GM19023 (cell line): ENCODE data around the gene CCDC32.
"Not testable (repeated sequence)": the region's sequence is repeated elsewhere in the genome, so short reads cannot be mapped to it uniquely, and the experiment has no call there.

Source experiments
- ATAC-seq: cut with Tn5 transposase; IDR thresholded peaks from one replicate; pipeline ENCODE4 v1.9.1; 2021; ENCODE audit warnings: mild to moderate bottlenecking, moderate library complexity; ENCODE audit not compliant: unreplicated experiment

CCDC32 gene, protein sequence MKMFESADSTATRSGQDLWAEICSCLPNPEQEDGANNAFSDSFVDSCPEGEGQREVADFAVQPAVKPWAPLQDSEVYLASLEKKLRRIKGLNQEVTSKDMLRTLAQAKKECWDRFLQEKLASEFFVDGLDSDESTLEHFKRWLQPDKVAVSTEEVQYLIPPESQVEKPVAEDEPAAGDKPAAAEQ

DNA sequence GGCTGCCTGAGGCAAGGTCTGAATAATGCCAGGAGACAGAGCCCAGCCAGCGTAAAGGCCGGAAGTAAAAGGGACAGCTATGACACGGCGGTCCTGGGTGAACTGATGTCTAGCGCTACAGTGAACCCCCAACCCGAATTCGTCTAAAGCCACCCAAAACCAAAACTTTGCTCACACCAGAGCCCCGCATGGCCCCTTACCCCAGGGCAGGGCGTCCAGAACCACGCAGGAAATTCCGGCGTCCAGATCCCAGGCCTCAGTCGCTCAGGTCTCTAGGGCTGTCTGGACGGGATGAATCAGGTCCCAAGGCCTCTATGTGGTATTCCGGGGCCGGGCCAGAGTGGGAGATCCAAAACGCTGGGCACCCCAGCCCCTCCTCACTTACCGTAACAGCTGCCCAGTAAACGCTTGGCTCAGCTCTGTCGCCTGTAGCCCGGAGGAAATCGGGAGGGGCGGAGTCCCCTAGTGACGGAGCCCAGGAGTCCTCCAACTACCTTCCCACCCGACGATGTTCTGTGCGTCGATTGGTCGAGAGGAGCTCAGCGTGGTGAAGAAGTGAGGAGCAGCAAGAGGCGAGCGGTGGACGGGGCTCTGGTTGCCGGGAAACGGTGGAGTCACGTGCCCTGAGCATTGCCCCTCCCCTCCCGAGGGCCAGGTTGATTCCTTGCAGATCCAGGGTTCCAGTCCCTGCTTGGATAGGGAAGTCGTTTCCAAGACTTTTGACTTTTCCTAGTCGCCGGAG lies at the start of gene CCDC32:
Gene CCDC32, minus strand, starts transcription at position 452 of the 742 bp plus-strand sequence. CDS start 2,027 bp downstream, outside the sequence.
- peak; percentile 98 for ATAC-seq

DNA sequence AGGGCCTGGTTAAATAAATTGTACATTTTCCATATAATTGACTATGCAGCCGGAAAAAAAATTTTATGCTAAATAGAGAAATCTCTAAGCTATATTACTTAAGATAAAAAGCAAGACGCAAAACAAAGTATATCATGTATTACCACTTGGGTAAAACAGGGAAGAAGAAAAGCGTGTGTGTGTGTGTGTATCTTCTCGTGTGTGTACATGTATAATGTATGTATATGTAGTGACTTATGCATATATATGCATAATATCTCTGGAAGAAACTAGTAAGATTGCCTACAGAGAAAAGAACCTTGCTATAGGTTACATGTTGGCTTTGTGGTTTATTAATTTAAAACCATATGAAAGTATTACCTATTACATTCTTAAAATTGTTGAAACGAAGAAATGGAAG lies 48.2 kb upstream of the CCDC32 start:
- ATAC-seq = no peak

DNA sequence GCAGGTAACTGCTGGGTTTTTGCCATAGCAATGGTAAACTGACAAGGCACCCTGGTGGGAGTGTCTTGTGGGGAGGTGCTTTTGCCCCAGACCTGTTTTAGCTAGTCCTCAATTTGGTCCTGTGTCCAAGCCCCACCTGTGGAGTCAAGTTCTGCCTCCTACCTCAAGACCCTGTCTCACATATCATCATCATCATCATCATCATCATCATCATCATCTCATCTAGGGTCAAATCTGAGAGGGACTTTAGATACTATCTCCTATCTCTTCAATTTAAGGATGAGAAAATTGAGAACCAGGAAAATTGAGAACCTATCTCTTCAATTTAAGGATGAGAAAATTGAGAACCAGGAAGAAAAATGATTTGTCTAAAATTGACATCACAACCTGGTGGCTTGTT lies 39.1 kb upstream of the CCDC32 start:
- ATAC-seq = no peak

DNA sequence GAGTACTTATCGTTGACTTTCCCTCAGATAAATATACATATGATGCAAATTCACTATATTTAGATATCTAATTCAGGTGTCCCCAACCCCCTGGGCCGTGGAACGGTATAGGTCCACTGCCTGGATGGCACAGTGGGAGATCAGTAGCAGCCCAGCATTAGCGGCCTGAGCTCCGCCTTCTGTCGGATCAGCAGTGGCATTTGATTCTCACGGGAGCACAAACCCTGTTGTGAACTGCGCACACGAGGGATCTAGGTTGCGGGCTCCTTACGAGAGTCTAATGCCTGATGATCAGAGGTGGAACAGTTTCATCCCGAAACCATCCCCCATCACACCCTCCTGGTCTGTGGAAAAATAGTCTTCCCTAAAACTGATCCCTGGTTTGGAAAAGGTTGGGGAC lies 36.1 kb upstream of the CCDC32 start:
- ATAC-seq = no peak

DNA sequence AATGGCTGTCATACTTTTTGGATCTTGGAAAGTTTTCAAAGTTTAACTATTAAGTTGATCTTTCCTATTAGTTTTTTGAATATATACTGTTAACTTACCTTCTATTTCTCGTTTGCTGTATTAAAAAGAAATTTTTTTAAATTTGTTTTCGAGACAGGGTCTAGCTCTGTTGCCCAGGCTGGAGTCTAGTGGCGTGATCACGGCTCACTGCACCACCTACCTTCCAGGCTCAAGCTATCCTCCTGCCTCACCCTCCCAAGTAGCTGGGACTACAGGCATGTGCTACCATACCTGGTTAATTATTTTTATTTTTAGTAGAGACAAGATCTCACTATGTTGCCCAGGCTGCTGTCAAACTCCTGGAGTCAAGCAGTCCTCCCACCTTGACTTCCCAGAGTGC lies 33.8 kb upstream of the CCDC32 start:
- no peak for ATAC-seq

DNA sequence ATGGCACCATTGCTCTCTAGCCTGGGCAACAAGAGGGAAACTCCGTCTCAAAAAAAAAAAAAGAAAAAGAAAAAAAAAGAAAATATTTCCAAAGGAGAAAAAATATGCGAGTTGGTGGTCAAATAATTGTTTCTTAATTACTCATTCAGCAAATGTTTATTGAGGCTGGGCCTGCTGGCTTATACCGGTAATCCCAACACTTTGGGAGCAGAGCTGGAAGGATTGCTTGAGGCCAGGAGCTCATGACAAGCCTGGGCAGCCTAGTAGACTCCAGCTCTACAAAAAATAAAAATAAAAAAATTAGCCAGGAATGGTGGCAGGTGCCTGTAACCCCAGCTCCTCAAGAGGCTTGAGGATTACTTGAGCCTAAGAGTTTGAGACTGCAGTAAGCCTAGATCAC lies 33.3 kb upstream of the CCDC32 start:
- ATAC-seq = no peak

DNA sequence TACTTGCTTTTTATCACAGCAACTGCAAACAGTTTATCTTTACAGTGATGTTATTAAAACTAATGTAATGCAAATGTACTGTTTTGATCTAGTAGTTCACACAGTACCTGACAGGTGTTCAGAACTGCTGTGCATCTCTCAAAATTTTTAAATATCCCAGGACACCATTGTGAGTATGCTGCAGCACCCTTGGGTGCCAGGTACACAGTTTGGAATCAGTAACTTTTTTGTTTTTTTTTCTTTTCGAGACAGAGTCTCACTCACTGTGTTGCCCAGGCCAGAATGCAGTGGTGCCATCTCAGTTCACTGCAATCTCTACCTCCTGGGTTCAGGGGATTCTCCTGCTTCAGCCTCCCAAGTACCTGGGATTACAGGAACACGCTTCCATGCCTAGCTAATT lies 32.2 kb upstream of the CCDC32 start:
- no peak for ATAC-seq

DNA sequence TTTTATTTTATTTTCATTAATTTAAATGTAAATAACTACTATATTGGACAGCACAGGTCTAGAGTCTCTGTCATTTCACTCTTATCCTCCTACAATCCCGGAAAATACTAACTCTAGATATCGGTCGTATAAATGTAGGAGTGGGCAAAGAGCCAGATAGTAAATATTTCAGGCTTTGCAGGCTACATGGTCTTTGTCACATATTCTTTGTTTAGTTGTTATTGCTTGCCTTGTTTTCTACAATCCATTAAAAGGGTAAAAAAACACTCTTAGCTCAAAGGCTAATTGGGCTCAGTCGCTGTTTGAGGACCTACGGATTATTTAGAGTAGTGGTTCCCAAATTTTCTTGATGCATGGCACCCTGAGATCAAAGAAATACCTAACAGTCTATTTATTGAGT lies 30.9 kb upstream of the CCDC32 start:
- ATAC-seq = no peak

DNA sequence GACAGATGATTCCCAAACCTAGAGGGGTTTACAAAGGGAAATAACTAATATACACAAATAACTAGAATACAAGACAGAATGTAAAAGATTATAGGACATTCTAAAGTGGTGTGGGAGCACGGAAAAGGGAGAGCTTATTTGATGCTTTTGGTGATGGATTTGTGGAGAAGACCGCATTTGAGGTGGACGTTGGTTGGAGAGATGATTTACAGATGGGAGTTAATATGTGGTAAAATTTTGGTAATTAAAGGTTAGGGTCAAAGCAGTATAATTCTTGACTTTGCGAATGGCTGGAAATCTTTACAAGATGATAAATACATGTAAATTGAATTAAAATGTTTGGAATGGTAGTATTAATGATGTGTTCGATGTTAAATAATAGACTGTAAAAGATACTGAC lies 30.4 kb upstream of the CCDC32 start:
- no peak for ATAC-seq

DNA sequence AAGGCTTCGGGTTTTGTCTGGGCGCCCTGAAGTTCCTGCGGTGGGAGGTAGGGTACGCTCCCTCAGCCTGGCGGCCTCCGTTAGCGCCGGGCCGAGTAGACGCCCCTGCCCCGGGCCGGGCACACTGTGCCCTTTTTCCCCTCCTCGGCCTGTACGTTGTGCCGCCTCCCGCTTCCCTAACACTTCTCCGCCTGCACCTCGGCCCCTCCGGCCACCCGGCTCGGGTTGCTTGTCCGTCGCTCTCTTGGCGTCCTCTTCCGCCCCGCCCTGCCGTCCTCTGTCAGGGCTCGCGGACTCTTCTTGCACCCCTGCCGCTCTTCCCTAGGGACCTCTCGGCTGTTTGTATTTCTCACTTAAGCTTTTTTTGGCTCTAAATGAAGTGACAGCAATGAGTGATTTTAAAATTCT lies 29.6 kb upstream of the CCDC32 start:
- peak; percentile 56 for ATAC-seq

DNA sequence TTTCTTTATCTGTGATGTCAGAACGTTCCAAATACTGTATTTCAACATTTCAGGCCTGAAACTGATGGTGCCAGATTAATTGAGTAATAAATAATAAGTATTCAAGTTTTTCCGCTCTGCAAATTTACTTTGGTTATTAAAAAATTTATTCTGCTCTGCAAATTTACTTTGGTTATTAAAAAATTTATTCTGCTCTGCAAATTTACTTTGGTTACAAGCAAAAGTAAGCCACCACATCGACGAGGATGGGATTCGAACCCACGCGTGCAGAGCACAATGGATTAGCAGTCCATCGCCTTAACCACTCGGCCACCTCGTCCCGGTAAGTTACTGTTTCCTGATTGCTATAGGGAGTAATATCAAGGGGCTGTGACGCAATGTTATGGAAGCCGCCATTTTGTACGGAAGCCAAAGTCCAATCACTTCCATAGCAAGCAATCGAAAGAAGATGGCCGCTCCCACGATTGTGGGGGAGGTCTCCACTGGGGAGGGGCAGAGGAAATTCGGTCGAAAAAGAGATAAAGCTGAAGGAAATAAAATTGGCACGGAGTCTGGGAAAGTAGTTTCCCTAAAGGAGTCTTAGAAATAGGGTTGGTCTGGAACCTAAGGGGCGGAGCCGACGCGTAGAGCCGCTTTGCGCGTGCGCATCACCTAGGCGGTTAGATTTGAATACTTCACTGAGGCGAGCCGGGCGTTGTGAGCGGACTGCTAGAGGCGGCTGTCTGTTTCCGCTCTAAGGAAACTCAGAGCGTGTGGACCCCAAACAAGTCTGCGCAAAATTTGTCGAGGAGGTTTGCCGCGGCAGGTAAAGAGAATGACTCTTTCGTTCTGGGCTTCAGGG lies 29.0 kb upstream of the CCDC32 start, which contains the start of gene KNL1:
Gene KNL1, plus strand, starts transcription at position 662 of the 841 bp plus-strand sequence. CDS start 8,683 bp downstream, outside the sequence.
- peak; percentile 77 for ATAC-seq

DNA sequence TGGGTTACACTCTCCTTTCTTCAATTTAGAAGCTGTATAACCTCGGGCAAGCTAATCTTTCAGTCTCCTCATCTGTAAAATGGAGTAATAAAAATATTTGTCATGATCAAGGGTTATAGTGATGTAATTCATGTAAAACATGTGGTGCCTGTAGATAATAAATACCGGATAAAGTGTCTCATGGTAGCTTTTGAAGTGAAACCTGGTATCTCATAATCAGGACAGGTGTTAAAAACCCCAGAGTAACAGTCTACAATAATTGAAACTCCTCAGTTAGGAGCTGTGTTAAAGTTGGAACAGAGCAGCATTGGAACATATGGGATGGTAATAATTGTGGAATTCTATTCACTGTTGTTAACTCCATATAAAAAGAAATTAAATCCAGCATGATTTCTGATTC lies 28.3 kb upstream of the CCDC32 start:
- ATAC-seq = no peak

DNA sequence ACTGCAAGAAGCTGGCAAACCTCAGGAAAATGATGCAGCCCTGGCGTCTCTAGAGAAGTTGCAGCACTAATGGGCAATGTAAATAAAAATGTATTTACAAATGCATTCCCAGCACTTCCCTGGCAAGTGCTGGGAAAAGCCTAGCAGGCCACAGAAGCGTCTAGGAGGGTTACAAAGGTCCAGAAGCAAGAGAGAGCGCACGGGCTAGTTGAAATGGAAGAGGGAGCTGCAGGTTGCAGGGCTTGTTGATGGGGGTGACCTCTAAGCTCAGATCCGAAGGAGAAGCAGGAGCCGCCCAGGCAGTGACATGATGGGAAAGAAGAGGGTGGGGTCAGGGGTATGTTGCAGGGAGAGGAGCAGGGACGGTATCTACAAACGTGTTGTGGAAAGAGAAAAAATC lies 26.5 kb upstream of the CCDC32 start:
- no peak for ATAC-seq

DNA sequence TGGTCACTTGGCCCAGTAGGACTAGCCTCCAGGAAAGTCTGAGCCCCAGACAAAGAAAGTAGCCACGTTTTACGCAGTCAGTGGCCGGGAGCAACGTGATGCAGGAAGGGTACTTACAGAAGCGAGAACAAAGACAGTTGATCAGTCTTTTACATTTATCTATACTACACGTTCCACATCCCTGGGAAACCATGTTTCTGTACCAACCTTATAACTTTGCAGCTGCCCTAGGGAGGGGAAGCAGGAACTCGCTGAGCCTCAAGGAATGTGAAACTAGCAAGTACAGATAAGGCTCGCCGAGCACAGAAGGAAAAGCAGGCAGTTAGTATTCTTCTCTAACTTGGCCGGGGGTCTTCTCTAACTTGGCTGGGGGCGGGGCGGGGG lies 25.8 kb upstream of the CCDC32 start:
- no peak for ATAC-seq

DNA sequence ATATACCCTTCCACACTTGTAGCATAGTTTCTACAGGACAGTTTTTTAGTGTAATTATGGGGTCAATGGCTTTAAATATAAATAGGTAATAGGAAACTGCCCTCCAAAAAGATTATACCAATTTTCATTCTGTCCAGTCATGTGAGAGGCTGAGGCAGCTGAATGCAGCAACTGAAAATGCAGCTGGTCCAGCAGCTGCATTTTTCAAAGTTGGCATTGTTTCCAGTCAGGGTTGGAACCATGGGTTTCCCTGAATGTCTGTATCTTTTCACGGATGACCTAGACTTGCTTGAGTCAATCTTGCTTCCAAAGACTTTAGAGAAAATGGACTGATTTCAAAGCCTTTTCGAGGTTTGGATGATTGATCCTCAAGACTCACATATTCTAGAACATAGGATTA lies 19.3 kb upstream of the CCDC32 start:
- ATAC-seq = no peak

DNA sequence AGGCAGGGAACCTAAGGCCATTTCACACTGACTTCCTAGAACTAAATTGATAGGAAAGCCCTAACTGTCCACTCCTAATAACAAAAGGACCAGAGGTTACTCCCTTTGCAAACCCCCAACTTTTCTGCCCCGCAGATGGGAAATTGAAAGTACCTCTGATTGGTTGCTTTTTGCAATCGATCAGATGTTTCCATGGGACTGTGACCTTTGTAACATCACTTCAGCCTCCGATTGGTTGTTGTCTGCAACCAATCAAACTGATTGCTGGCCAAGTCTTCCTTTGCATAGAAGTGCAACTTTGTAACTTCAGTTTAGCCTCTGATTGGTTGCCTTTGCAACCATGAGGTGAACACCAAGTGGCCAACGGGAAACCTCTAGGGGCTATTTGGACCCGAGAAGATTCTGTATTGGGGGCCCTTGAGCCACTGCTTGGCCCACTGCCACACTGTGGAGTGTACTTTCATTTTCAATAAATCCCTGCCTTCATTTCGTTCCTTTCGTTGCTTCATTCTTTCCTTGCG lies 17.9 kb upstream of the CCDC32 start:
- no peak for ATAC-seq

DNA sequence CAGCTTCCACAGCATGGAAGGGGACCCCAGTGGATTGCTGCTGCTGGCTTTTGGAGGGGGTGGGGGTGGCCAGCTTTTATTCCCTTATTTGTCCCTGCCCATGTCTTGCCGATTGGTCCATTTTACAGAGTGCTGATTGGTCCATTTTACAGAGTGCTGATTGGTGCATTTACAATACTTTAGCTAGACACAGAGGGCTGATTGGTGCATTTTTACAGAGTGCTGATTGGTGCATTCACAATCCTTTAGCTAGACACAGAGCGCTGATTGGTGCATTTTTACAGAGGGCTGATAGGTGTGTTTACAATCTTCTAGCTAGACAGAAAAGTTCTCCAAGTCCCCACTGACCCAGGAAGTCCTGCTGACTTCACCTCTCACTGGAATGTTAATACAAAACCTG lies 17.0 kb upstream of the CCDC32 start:
- ATAC-seq = not testable (repeated sequence)

DNA sequence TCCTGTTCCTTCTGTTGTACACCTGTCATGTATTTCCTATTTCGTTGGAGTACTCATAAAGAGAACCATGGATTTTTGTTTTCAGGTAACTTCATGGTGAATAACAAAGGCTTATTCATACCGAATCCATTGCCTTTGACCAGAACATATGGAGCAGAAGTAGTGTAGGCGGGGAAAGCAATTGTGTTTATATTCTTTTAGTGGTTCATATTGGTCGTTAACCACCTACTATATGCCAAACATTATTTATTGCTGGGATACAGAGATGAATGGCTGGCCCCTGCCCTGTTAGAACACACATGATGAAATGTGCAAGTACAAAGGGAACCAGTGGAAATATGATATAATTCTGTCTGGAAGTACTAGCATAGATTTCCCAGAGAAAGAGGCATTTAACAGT lies 14.1 kb upstream of the CCDC32 start:
- no peak for ATAC-seq

DNA sequence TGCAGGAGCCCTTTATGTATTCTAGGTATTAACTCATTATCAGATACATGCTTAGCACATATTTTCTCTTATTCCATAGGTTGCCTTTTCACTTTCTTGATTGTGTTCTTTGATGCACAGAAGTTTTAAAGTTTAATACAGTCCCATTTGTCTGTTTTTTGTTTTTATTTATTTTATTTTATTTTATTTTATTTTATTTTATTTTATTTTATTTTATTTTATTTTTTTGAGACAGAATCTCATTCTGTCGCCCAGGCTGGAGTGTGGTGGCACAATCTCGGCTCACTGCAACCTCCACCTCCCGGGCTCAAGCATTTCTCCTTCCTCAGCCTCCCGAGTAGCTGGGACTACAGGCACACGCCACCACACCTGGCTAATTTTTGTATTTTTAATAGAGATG lies 12.1 kb upstream of the CCDC32 start:
- not testable (repeated sequence) for ATAC-seq

DNA sequence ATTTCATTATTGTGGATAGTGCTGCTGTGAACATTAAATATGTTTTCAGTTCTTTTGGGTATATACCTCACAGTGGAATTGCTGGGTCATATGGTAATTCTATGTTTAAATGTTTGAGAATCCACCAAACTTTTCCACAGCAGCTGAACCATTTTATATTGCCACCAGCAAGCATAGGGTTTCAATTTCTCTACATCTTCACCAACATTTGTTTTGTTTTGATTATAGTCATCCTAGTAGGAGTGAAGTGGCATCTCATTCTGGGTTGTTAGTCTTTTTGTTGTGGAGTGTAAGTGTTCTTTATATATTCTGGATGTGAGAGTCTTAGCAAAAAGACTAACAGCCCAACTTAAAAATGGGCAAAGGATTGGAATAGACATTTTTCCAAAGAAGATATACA lies 10.3 kb upstream of the CCDC32 start:
- no peak for ATAC-seq

DNA sequence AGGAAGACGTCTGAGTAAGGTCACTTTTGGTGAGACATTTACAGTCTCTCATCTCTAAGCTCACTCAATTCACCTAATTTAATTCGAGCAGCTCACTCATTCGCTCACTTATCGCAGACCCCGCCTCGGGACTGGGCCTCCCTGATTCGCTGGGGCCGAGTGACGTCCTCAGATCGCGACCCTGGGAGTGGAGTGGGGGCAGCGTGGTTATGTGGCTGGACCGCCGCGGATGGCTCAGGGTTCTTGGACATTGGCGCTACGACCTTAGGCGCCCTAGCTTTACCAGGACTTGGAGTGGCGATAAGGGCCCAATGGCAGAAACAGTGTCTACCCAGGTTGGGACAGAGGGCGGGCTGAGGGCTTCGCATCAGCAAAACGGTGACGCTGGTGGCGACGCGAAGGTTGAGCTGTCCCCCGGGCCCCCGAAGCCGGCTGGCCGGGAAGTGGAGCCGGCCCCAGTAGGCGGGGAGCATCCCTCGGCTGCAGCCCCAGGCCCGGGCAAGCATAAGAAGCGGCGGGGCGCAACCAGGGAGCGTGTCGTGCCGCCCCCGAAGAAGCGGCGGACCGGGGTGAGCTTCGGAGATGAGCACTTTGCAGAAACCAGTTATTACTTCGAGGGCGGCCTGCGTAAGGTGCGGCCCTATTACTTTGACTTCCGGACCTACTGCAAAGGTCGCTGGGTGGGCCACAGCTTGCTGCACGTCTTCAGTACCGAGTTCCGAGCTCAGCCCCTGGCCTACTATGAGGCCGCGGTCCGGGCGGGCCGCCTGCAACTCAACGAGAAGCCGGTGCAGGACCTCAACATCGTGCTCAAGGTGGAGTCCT lies 4.5 kb upstream of the CCDC32 start, which contains the start of gene RPUSD2:
Gene RPUSD2, plus strand, starts transcription at position 171 of the 825 bp plus-strand sequence. Its CDS starts 39 bp downstream, at position 210.
- peak; percentile 49 for ATAC-seq
